ENCODE measurements around the gene SHLD2.
"Not testable (repeated sequence)": the region's sequence is repeated elsewhere in the genome, so short reads cannot be mapped to it uniquely, and the experiment has no call there.

DNA sequence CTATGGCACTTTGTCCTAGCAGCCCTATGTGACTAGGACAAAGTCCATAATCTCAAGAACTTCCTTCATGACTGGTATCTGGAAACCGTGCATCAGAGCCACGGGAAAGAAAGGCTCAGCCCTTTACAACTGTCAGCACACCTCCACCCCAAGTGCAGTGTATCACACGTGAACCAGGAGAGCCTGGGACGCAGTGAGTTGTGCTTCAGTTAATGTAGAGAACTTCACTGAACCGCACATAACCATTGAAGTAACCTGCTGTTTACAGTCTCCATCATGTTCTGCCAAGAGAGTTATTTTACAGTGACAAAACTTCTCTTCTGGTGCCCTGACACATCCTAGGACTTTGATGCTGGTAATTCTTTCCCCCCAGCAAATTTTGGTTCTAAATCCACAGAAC lies 142.2 kb downstream of the SHLD2 start:
- not testable (repeated sequence) for TF ChIP-seq CTCF (IDR thresholded peaks at IDR 0.05); ZFX (IDR thresholded peaks at IDR 0.05; ENCODE audit: borderline replicate concordance)
